ENCODE results near the gene CREBBP. TPM values are rescaled to one million over a fixed set of nuclear protein-coding genes. Genes with fewer than 3 reads are reported as not detected.
"Not testable (repeated sequence)": the region's sequence is repeated elsewhere in the genome, so short reads cannot be mapped to it uniquely, and the experiment has no call there.

The CREBBP gene
- total and polyA plus RNA-seq, 2 donors (not counting 1 experiment from before 2014, with no cell fraction given): 6.1 to 22.6 TPM

DNA sequence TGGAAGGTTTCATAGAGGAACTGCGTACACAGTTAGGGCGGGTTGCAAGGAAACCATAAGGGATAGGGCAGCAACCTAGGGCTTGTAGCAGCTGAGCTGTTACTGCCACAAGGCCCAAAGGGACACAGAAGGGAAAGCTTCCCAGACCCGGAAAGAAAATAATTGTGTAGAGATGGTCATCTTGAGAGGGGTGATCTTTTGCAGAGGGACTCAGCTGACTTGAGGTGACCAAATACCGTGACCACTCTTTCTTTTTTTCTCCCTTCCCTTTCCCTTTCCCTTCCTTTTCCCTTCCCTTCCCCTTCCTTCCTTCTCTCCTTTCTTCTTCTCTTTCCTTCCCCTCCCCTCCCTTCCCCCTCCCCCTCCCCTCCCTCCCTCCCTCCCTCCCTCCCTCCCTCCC is 8.5 kb upstream of the CREBBP start:
- no peak overlapping the region for H2AFZ ChIP-seq (ENCODE audit: low read length)
- H3K79me2 ChIP-seq (ENCODE audit: control insufficient read depth, insufficient read depth, low read length): no peaks in the 10 kb centered on the region

DNA sequence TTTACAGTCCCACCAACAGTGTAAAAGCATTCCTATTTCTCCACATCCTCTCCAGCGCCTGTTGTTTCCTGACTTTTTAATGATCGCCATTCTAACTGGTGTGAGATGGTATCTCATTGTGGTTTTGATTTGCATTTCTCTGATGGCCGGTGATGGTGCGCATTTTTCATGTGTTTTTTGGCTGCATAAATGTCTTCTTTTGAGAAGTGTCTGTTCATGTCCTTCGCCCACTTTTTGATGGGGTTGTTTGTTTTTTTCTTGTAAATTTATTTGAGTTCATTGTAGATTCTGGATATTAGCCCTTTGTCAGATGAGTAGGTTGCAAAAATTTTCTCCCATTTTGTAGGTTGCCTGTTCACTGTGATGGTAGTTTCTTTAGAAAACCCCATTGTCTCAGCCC is 5.5 kb upstream of the CREBBP start:
- H3K4me2 ChIP-seq (ENCODE audit: extremely low read depth, insufficient read depth, low read length); H3K9ac ChIP-seq (ENCODE audit: insufficient read depth, low read length); H3K9me3 ChIP-seq (ENCODE audit: control insufficient read depth, insufficient read depth, low read depth, low read length); DNase-seq (ENCODE audit: low read depth in 2 of 2); H3K4me3 ChIP-seq (replicated peaks in 1 of 4; ENCODE audit: control extremely low read depth in 1 of 4, insufficient read depth in 1 of 4, low read depth in 3 of 4, low read length in 4 of 4); H3K36me3 ChIP-seq (ENCODE audit: control insufficient read depth, insufficient read depth, low read length); H2AFZ ChIP-seq (ENCODE audit: low read length); H4K20me1 ChIP-seq (ENCODE audit: control insufficient read depth, extremely low read depth, insufficient read depth, low read length); H3K27me3 ChIP-seq (ENCODE audit: control insufficient read depth, insufficient read depth, low read length); H3K79me2 ChIP-seq (ENCODE audit: control insufficient read depth, insufficient read depth, low read length); H3K4me1 ChIP-seq (ENCODE audit: control insufficient read depth, extremely low read depth, insufficient read depth, low read length); H3K27ac ChIP-seq (ENCODE audit: insufficient read depth, low read length): not testable (repeated sequence)

More for the DNA sequence above, 8.5 kb upstream of the CREBBP start:
- H3K27ac ChIP-seq (ENCODE audit: insufficient read depth, low read length): no peak overlapping the region
- H3K4me3 ChIP-seq (replicated peaks in 1 of 4; ENCODE audit: control extremely low read depth in 1 of 4, insufficient read depth in 1 of 4, low read depth in 3 of 4, low read length in 4 of 4): no peak overlapping the region
- DNase-seq (ENCODE audit: low read depth in 2 of 2): no peak
- peaks cover 4% of the 10 kb centered on the region for H3K27me3 ChIP-seq (ENCODE audit: control insufficient read depth, insufficient read depth, low read length)
- no peaks in the 10 kb centered on the region for H3K9me3 ChIP-seq (ENCODE audit: control insufficient read depth, insufficient read depth, low read depth, low read length)
- no peak overlapping the region for H3K9ac ChIP-seq (ENCODE audit: insufficient read depth, low read length)
- H3K4me1 ChIP-seq (ENCODE audit: control insufficient read depth, extremely low read depth, insufficient read depth, low read length): no peaks in the 10 kb centered on the region
- no peaks in the 10 kb centered on the region for H4K20me1 ChIP-seq (ENCODE audit: control insufficient read depth, extremely low read depth, insufficient read depth, low read length)
- TF ChIP-seq EZH2 (IDR thresholded peaks at IDR 0.05; ENCODE audit: low read length, missing control alignments) (no peak), CTCF (conservative IDR thresholded peaks at IDR 0.05 in 1 of 2, IDR thresholded peaks at IDR 0.05 in 1 of 2; ENCODE audit: low read depth in 1 of 2, low read length in 2 of 2) (no peak)
- no peaks in the 10 kb centered on the region for H3K36me3 ChIP-seq (ENCODE audit: control insufficient read depth, insufficient read depth, low read length)
- no peak overlapping the region for H3K4me2 ChIP-seq (ENCODE audit: extremely low read depth, insufficient read depth, low read length)

DNA sequence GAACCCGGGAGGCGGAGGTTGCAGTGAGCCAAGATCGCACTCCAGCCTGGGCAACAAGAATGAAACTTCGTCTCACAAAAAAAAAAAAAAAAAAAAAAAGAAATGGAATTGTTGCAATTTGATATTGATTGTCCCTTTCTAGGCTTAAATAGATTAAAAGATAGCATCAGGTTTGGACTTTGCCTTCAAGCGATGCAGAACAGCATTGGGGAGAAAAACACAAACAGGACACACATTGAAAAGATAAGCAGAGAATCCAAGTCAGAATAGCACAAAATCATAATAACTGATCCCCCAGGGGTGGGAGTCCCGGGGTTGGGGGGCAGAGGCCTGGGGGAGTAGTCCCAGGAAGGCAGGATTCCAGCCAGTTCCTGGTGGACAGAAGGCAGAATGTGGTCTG is 3.9 kb upstream of the CREBBP start:
- Histone ChIP-seq H3K27me3 (ENCODE audit: control insufficient read depth, insufficient read depth, low read length) (peaks cover 4% of the 10 kb centered on the region), H4K20me1 (ENCODE audit: control insufficient read depth, extremely low read depth, insufficient read depth, low read length) (no peaks in the 10 kb centered on the region), H3K4me3 (replicated peaks in 1 of 4; ENCODE audit: control extremely low read depth in 1 of 4, insufficient read depth in 1 of 4, low read depth in 3 of 4, low read length in 4 of 4) (no peak overlapping the region), H3K36me3 (ENCODE audit: control insufficient read depth, insufficient read depth, low read length) (no peaks in the 10 kb centered on the region), H3K4me1 (ENCODE audit: control insufficient read depth, extremely low read depth, insufficient read depth, low read length) (no peaks in the 10 kb centered on the region), H3K9me3 (ENCODE audit: control insufficient read depth, insufficient read depth, low read depth, low read length) (no peaks in the 10 kb centered on the region), H3K9ac (ENCODE audit: insufficient read depth, low read length) (no peak overlapping the region), H2AFZ (ENCODE audit: low read length) (no peak overlapping the region), H3K79me2 (ENCODE audit: control insufficient read depth, insufficient read depth, low read length) (peaks cover 4% of the 10 kb centered on the region), H3K4me2 (ENCODE audit: extremely low read depth, insufficient read depth, low read length) (no peak overlapping the region), H3K27ac (ENCODE audit: insufficient read depth, low read length) (no peak overlapping the region)
- no peak for DNase-seq (ENCODE audit: low read depth in 2 of 2)
- TF ChIP-seq CTCF (conservative IDR thresholded peaks at IDR 0.05 in 1 of 2, IDR thresholded peaks at IDR 0.05 in 1 of 2; ENCODE audit: low read depth in 1 of 2, low read length in 2 of 2): no peak
- no peak for TF ChIP-seq EZH2 (IDR thresholded peaks at IDR 0.05; ENCODE audit: low read length, missing control alignments)
